Heart right ventricle (tissue), 16 donors: Measurements from ENCODE around the gene CD300LG. TPM values are rescaled to one million over a fixed set of nuclear protein-coding genes. Genes with fewer than 3 reads are reported as not detected.
A peak's percentile ranks its signal among the peaks of the same experiment; 100 is the strongest.

Experiments used
- ATAC-seq, 8 donors: fragments of 200-7000 bp; cut with Tn5 transposase; one replicate each; pipeline ENCODE4 v1.9.1; 2020; ENCODE audit warnings: mild to moderate bottlenecking in 8 of 8, moderate library complexity in 8 of 8, moderate number of reproducible peaks in 1 of 8
- DNase-seq, 2 donors: peaks; one replicate each; pipeline ENCODE4 v3.0.0-alpha.2; 2020
- H3K27ac ChIP-seq, 10 donors: fragments of 200-600 bp; sonication (generic) in 2 of 10; one replicate each; pipeline versions ENCODE4 v1.5.0 to v1.8.0; 2020 to 2022; ENCODE audit warnings: mild to moderate bottlenecking in 3 of 10
- H3K27me3 ChIP-seq, 7 donors: fragments of 200-600 bp; one replicate each; pipeline ENCODE4 v1.8.0; 2021 to 2022; ENCODE audit warnings: mild to moderate bottlenecking in 2 of 7
- H3K36me3 ChIP-seq, 9 donors: fragments of 200-600 bp; sonication (generic) in 1 of 9; one replicate each; pipeline versions ENCODE4 v1.5.0 to v1.8.0; 2020 to 2022; ENCODE audit warnings: mild to moderate bottlenecking in 2 of 9
- H3K4me1 ChIP-seq, 9 donors: fragments of 200-600 bp; sonication (generic) in 1 of 9; one replicate each; pipeline versions ENCODE4 v1.5.0 to v1.8.0; 2020 to 2022; ENCODE audit warnings: mild to moderate bottlenecking in 4 of 9
- H3K4me3 ChIP-seq, 10 donors: fragments of 200-600 bp; sonication (generic) in 2 of 10; one replicate each; pipeline versions ENCODE4 v1.5.0 to v1.8.0; 2020 to 2022; ENCODE audit warnings: mild to moderate bottlenecking in 7 of 10, moderate library complexity in 2 of 10
- H3K9me3 ChIP-seq, 11 donors: fragments of 200-600 bp in 10 of 11; sonication (generic) in 2 of 11; one replicate each; pipeline versions ENCODE4 v1.5.0 to v1.8.0; 2013 to 2022; ENCODE audit warnings: mild to moderate bottlenecking in 2 of 11, control low read depth in 1 of 11, moderate library complexity in 1 of 11
- CTCF ChIP-seq, 9 donors: fragments of 200-600 bp; sonication (generic) in 2 of 9; IDR thresholded peaks; one replicate each; pipeline versions ENCODE4 v1.5.0 to v1.8.0; 2021 to 2022; ENCODE audit warnings: antibody characterized with exemption in 9 of 9, mild to moderate bottlenecking in 5 of 9, moderate library complexity in 1 of 9
- WGBS, 2 donors: extraction: QIAGEN DNeasy Blood & Tissue Kit; methylation state at CpG; one replicate each; pipeline ENCODE4 v1.1.7; 2013; ENCODE audit warnings: inconsistent platforms in 1 of 2; 5-methylcytosine and 5-hydroxymethylcytosine counted together
- intact Hi-C, 10 donors: fragments of 100-400 bp; cut with DNase I; formaldehyde crosslinking; loops; one replicate each; pipeline versions ENCODE4 v1.11.1 to v1.14.2; 2022
- polyA plus RNA-seq, 2 donors: library from polyadenylated mRNA; stranded (reverse); fragments of 200-250 nt; gene quantifications; one replicate each; pipeline ENCODE4 v1.2.3, GENCODE V29; 2013
- total RNA-seq, 10 donors: library from RNA; stranded (reverse); fragmentation: NEBNext Ultra II Directional in 3 of 10; extraction: Animal tissue kit (Norgen Biotek cat#: 25700) in 3 of 10; gene quantifications; one replicate each; pipeline versions ENCODE4 v1.2.1 to v1.2.4, GENCODE V29; 2021 to 2023
- donor health status: Arrhythmogenic right ventricular cardiomyopathy.
- donor health status: ischemic (EF 13 %, LVEDD 7.1; RV severe dilation, severe dysfunction).
- donor health status: healthy with polysubstance abuse.
- donor health status: DM: no; HTN: yes; CAD: no.
- donor health status: DM: no; HTN: no; CAD: no.
- donor health status: ischemic (EF 25% LVEDD 6.9; RV normal size, moderate dysfunction).
- donor health status: ischemic (EF 25% LVEDD 5.7; RV mildly dilated, moderate dysfunction).
- donor health status: healthy.
- donor health status: DM: yes; HTN: yes; CAD: no.
- donor health status: Ischemic cardiomyopathy.
- donor health status: ischemic (EF 35%, LVEDD 5.7; RV mildly dilated, moderate dysfunction).
- donor health status: nonischemic (EF 11% LVEDD 7.7; RV severe dilation, severe dysfunction).
- donor health status: DM: yes; HTN: yes; CAD: no.
- donor health status: PGD.
- donor health status: ischemic (EF 29% LVEDD 5.4; RV normal size, mild dysfunction).
- donor health status: nonischemic (EF 23%, LVEDD 6.1; RV moderate dilation, normal function).

The CD300LG gene
- total and polyA plus RNA-seq, 12 donors: 3.8 to 70.9 (median 14.5) TPM

- H3K4me3 ChIP-seq: peak overlapping the region in 1 of 10 donors; percentile 48
- peaks cover 0 to 9% (median 0%) of the 10 kb centered on the region in 9 donors for H3K36me3 ChIP-seq
- DNase-seq: no peak
- ATAC-seq: peak in 1 of 8 donors; percentile 10
- H3K27ac ChIP-seq: peak overlapping the region in 9 of 10 donors; percentile 5 to 79 (median 59)
- H3K27me3 ChIP-seq: no peaks in the 10 kb centered on the region
- whole genome bisulfite sequencing, 2 donors: 74 to 76% methylated on average over 6 of the region's 6 CpGs
- intact Hi-C loops: loop anchor here in 2 of 10 donors (10.0 kb wide), 1 partner anchor 121 kb away; no protein-coding TSS in a partner anchor
- no peak for TF ChIP-seq CTCF (IDR thresholded peaks at IDR 0.05)
- no peaks in the 10 kb centered on the region for H3K9me3 ChIP-seq
- peaks cover 0 to 34% (median 8%) of the 10 kb centered on the region in 9 donors for H3K4me1 ChIP-seq
Observed at GRCh38 chr17:43873815-43874214, 26.8 kb downstream of the CD300LG start.

- no peak for TF ChIP-seq CTCF (IDR thresholded peaks at IDR 0.05)
- Histone ChIP-seq H3K4me3 (no peak overlapping the region), H3K9me3 (no peaks in the 10 kb centered on the region), H3K36me3 (peaks cover 0 to 9% (median 0%) of the 10 kb centered on the region in 9 donors), H3K27me3 (no peaks in the 10 kb centered on the region), H3K27ac (peak overlapping the region in 9 of 10 donors; percentile 5 to 79 (median 59)), H3K4me1 (peaks cover 0 to 35% (median 9%) of the 10 kb centered on the region in 9 donors)
- ATAC-seq: peak in 7 of 8 donors; percentile 25 to 67 (median 50)
- intact Hi-C loops: loop anchor here in 2 of 10 donors (10.0 kb wide), 1 partner anchor 121 kb away; no protein-coding TSS in a partner anchor
- WGBS, 2 donors: 50 to 63% methylated on average over 3 of the region's 3 CpGs
- DNase-seq: peak in 1 of 2 donors; percentile 70
Observed at GRCh38 chr17:43874293-43874692, 27.3 kb downstream of the CD300LG start.

- intact Hi-C loops: loop anchor here in 3 of 10 donors (5.0 to 10.0 kb wide), 2 partner anchors 119 to 122 kb away; no protein-coding TSS in a partner anchor
- DNase-seq (no peak), ATAC-seq (no peak)
- Histone ChIP-seq H3K4me1 (peaks cover 0 to 35% (median 9%) of the 10 kb centered on the region in 9 donors), H3K36me3 (peaks cover 0 to 12% (median 0%) of the 10 kb centered on the region in 9 donors), H3K27ac (peak overlapping the region in 1 of 10 donors; percentile 28), H3K4me3 (no peak overlapping the region), H3K9me3 (no peaks in the 10 kb centered on the region), H3K27me3 (no peaks in the 10 kb centered on the region)
- WGBS, 2 donors: 88 to 93% methylated on average over 3 of the region's 3 CpGs
- no peak for TF ChIP-seq CTCF (IDR thresholded peaks at IDR 0.05)
Observed at GRCh38 chr17:43875476-43876147, 28.6 kb downstream of the CD300LG start.

- H3K9me3 ChIP-seq: no peaks in the 10 kb centered on the region
- no peaks in the 10 kb centered on the region for H3K27me3 ChIP-seq
- DNase-seq: no peak
- no peak overlapping the region for H3K4me3 ChIP-seq
- H3K36me3 ChIP-seq: peaks cover 0 to 26% (median 0%) of the 10 kb centered on the region in 9 donors
- peak overlapping the region in 1 of 10 donors; percentile 5 for H3K27ac ChIP-seq
- intact Hi-C loops: loop anchor here in 3 of 10 donors (5.0 to 10.0 kb wide), 2 partner anchors 118 to 120 kb away; no protein-coding TSS in a partner anchor
- ATAC-seq: peak in 1 of 8 donors; percentile 2
- peaks cover 0 to 33% (median 9%) of the 10 kb centered on the region in 9 donors for H3K4me1 ChIP-seq
- no peak for TF ChIP-seq CTCF (IDR thresholded peaks at IDR 0.05)
- 79% methylated on average over 7 of the region's 7 CpGs for WGBS, 2 donors
Observed at GRCh38 chr17:43877031-43877430, 30.1 kb downstream of the CD300LG start.
